Panc1 (cell line): ENCODE data around the gene PHACTR2. TPM values are rescaled to one million over a fixed set of nuclear protein-coding genes. Genes with fewer than 3 reads are reported as not detected.
A peak's percentile ranks its signal among the peaks of the same experiment; 100 is the strongest.

Source experiments
- ATAC-seq: fragments of 200-7000 bp; cut with Tn5 transposase; 2 replicates; pipeline ENCODE4 v1.9.1; 2020; ENCODE audit warnings: mild to moderate bottlenecking, moderate library complexity
- BruUV-seq: library from RNA; stranded (reverse); fragments of 400-500 nt; replicated peaks from 2 replicates; lab custom pipeline; 2021; lab: Mats Ljungman, UMichigan
- CTCF ChIA-PET: fragments of 300-600 bp; sonication (Branson Sonifier 250); formaldehyde crosslinking; loops from one replicate; lab custom pipeline; 2022; ENCODE audit warnings: antibody characterized with exemption; lab: Charles Lee
- POLR2A ChIA-PET: fragments of 300-600 bp; sonication (Branson Sonifier 250); formaldehyde crosslinking; loops from one replicate; lab custom pipeline; 2022; ENCODE audit warnings: antibody characterized with exemption; lab: Charles Lee
- DNase-seq: peaks from one replicate; pipeline ENCODE4 v3.0.0-alpha.2; 2010; ENCODE audit warnings: low read depth, low spot score
- H3K27ac ChIP-seq: 2 replicates; pipeline ENCODE4 v1.5.1; 2011; ENCODE audit warnings: mild to moderate bottlenecking, low read length, inconsistent platforms
- H3K27me3 ChIP-seq: fragments of 200-500 bp; sonication (Bioruptor generic); 2 replicates; pipeline ENCODE4 v1.6.0; 2014; ENCODE audit warnings: low read length, inconsistent platforms; ENCODE audit not compliant: control insufficient read depth, insufficient read depth
- H3K36me3 ChIP-seq: fragments of 200-500 bp; sonication (Bioruptor generic); 2 replicates; pipeline ENCODE4 v1.5.1; 2014; ENCODE audit warnings: inconsistent platforms, mild to moderate bottlenecking, low read length, moderate library complexity; ENCODE audit not compliant: control insufficient read depth, insufficient read depth
- H3K4me1 ChIP-seq: 2 replicates; pipeline ENCODE4 v1.5.1; 2011; ENCODE audit warnings: inconsistent platforms, mild to moderate bottlenecking, low read length, moderate library complexity; ENCODE audit not compliant: control insufficient read depth, insufficient read depth
- H3K4me3 ChIP-seq, 2 experiments: 2 replicates each; pipeline ENCODE4 v1.5.1; 2011 to 2012; ENCODE audit warnings: low read depth in 2 of 2, low read length in 2 of 2, mild to moderate bottlenecking in 2 of 2, inconsistent platforms in 1 of 2, moderate library complexity in 1 of 2
- H3K9me3 ChIP-seq: fragments of 200-500 bp; sonication (Bioruptor generic); 2 replicates; pipeline ENCODE4 v1.5.1; 2014; ENCODE audit warnings: low read depth, mild to moderate bottlenecking, inconsistent platforms, low read length, moderate library complexity; ENCODE audit not compliant: control insufficient read depth, insufficient read depth
- POLR2AphosphoS5 ChIP-seq: IDR thresholded peaks from 2 replicates; pipeline ENCODE4 v1.6.1; 2012; ENCODE audit warnings: mild to moderate bottlenecking, low read depth, low read length, moderate library complexity
- REST ChIP-seq, 2 experiments: IDR thresholded peaks; 2 replicates each; pipeline ENCODE4 v1.6.1; 2011 to 2012; ENCODE audit warnings: low read depth in 2 of 2, control low read depth in 1 of 2, low read length in 1 of 2, mild to moderate bottlenecking in 1 of 2, moderate library complexity in 1 of 2; ENCODE audit not compliant: insufficient read depth in 1 of 2
- SIN3A ChIP-seq: IDR thresholded peaks from 2 replicates; pipeline ENCODE4 v1.6.1; 2012; ENCODE audit warnings: low read depth, mild to moderate bottlenecking, low read length, moderate library complexity, borderline replicate concordance; ENCODE audit not compliant: insufficient read depth
- TCF7L2 ChIP-seq: IDR thresholded peaks from 2 replicates; pipeline ENCODE4 v1.6.1; 2011; ENCODE audit warnings: mild to moderate bottlenecking, low read depth, low read length, inconsistent platforms
- in situ Hi-C: cut with HindIII; loops from 2 replicates; pipeline ENCODE4 v1.10.0; 2016; ENCODE audit warnings: low sequenced_read_pairs, low pct_unique_long_range_greater_than_20kb
- intact Hi-C: fragments of 100-400 bp; cut with micrococcal nuclease; formaldehyde crosslinking; loops from one replicate; pipeline ENCODE4 v1.10.0; 2022; ENCODE audit not compliant: unreplicated experiment
- total RNA-seq: library from RNA; stranded (reverse); gene quantifications from one replicate; pipeline ENCODE4 v1.2.1, GENCODE V29; 2021; ENCODE audit not compliant: unreplicated experiment
- TF ChIP-seq, protein P1 (sequence below): fragments of 450-650 bp; IDR thresholded peaks from 2 replicates; pipeline ENCODE4 v1.5.1; 2017; ENCODE audit warnings: mild to moderate bottlenecking

Gene PHACTR2
- total RNA-seq, 1 experiment from 2014 or later, result 59.9 TPM

DNA sequence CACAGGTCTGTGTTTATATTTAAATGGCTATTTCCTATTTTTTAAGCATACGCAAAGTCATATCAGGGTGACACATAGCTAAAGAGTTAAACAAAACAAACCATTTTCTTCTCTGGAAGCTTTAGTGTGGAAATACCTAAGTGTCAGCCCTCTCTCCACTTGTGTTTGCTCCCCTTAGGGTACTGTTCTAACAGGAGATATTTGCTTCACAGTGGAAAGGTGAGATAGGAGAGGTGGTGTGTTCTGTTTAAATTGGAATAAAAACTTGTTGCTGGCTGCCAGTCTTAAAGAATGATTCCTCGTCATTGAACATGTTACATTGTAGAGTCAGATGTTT is 18.9 kb downstream of the PHACTR2 start:
- H3K4me3 ChIP-seq, result no peak overlapping the region
- ATAC-seq (no peak), DNase-seq (no peak)
- TF ChIP-seq REST (IDR thresholded peaks at IDR 0.05; ENCODE audit: insufficient read depth in 1 of 2, low read depth in 2 of 2, low read length in 1 of 2) (no peak), POLR2AphosphoS5 (no peak), TCF7L2 (no peak)
- in situ Hi-C loops (no loop called here), intact Hi-C loops (loop anchor here (1.0 kb wide), 1 partner anchor 18 kb away; no protein-coding TSS in a partner anchor)
- H3K9me3 ChIP-seq, result no peaks in the 10 kb centered on the region
- ChIA-PET CTCF (no interaction called here), POLR2A (interaction anchor here (0.6 kb wide), 1 partner anchor 16 kb away, joined by 3 read pairs; no protein-coding TSS in a partner anchor)
- no TSS peak for BruUV-seq
- no peaks in the 10 kb centered on the region for H3K36me3 ChIP-seq
- H3K4me1 ChIP-seq, result peaks cover 42% of the 10 kb centered on the region
- no peaks in the 10 kb centered on the region for H3K27me3 ChIP-seq
- peak overlapping the region; percentile 53; the same call in 1 of the 2 replicates for H3K27ac ChIP-seq

GRCh38 chr6:143697076-143697800 is 19.5 kb downstream of the PHACTR2 start:
- Histone ChIP-seq H3K4me3 (no peak overlapping the region), H3K4me1 (peaks cover 39% of the 10 kb centered on the region), H3K9me3 (no peaks in the 10 kb centered on the region), H3K36me3 (no peaks in the 10 kb centered on the region), H3K27me3 (no peaks in the 10 kb centered on the region), H3K27ac (no peak overlapping the region; the same call in 1 of the 2 replicates)
- in situ Hi-C loops (no loop called here), intact Hi-C loops (no loop called here)
- DNase-seq (no peak), ATAC-seq (no peak)
- TF ChIP-seq SIN3A (no peak), REST (IDR thresholded peaks at IDR 0.05; ENCODE audit: insufficient read depth in 1 of 2, low read depth in 2 of 2, low read length in 1 of 2) (no peak), POLR2AphosphoS5 (no peak), TCF7L2 (no peak)
- TF ChIP-seq, protein P1, sequence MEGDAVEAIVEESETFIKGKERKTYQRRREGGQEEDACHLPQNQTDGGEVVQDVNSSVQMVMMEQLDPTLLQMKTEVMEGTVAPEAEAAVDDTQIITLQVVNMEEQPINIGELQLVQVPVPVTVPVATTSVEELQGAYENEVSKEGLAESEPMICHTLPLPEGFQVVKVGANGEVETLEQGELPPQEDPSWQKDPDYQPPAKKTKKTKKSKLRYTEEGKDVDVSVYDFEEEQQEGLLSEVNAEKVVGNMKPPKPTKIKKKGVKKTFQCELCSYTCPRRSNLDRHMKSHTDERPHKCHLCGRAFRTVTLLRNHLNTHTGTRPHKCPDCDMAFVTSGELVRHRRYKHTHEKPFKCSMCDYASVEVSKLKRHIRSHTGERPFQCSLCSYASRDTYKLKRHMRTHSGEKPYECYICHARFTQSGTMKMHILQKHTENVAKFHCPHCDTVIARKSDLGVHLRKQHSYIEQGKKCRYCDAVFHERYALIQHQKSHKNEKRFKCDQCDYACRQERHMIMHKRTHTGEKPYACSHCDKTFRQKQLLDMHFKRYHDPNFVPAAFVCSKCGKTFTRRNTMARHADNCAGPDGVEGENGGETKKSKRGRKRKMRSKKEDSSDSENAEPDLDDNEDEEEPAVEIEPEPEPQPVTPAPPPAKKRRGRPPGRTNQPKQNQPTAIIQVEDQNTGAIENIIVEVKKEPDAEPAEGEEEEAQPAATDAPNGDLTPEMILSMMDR, result no peak
- BruUV-seq, result no TSS peak
- ChIA-PET POLR2A (interaction anchor here (0.6 kb wide), 1 partner anchor 16 kb away, joined by 3 read pairs; no protein-coding TSS in a partner anchor), CTCF (no interaction called here)
